ENCODE data around the gene TXNL4A. TPM values are rescaled to one million over a fixed set of nuclear protein-coding genes. Genes with fewer than 3 reads are reported as not detected.

Gene TXNL4A
- total RNA-seq, 2 donors from 2014 or later, result 75.2 to 77.2 TPM

- ATAC-seq, result no peak
- no peaks in the 10 kb centered on the region for H3K36me3 Mint-ChIP-seq (ENCODE audit: low read depth)
- no peak overlapping the region for H3K27ac Mint-ChIP-seq
- DNase-seq, result no peak
- H3K27me3 Mint-ChIP-seq, result no peaks in the 10 kb centered on the region
- H3K4me3 Mint-ChIP-seq, result no peak overlapping the region
- H3K9me3 ChIP-seq (ENCODE audit: control insufficient read depth, low read length, poor library complexity, severe bottlenecking), result no peaks in the 10 kb centered on the region
- H3K4me1 Mint-ChIP-seq, result peaks cover 7% of the 10 kb centered on the region
Measured at GRCh38 chr18:79955302-79956075, 32.9 kb downstream of the TXNL4A start.

- DNase-seq (no peak), ATAC-seq (no peak)
- H3K27ac Mint-ChIP-seq, result no peak overlapping the region
- H3K9me3 ChIP-seq (ENCODE audit: control insufficient read depth, low read length, poor library complexity, severe bottlenecking), result no peaks in the 10 kb centered on the region
- peaks cover 10% of the 10 kb centered on the region for H3K4me1 Mint-ChIP-seq
- H3K36me3 Mint-ChIP-seq (ENCODE audit: low read depth), result no peaks in the 10 kb centered on the region
- no peaks in the 10 kb centered on the region for H3K27me3 Mint-ChIP-seq
- H3K4me3 Mint-ChIP-seq, result no peak overlapping the region
Measured at GRCh38 chr18:79954791-79955190, 33.6 kb downstream of the TXNL4A start.

- DNase-seq, result no peak
- Mint-ChIP-seq H3K27me3 (no peaks in the 10 kb centered on the region), H3K4me1 (peaks cover 14% of the 10 kb centered on the region), H3K27ac (no peak overlapping the region), H3K36me3 (ENCODE audit: low read depth) (no peaks in the 10 kb centered on the region), H3K4me3 (peak overlapping the region; percentile 47)
- no peak for ATAC-seq
- no peaks in the 10 kb centered on the region for H3K9me3 ChIP-seq (ENCODE audit: control insufficient read depth, low read length, poor library complexity, severe bottlenecking)
Measured at GRCh38 chr18:79953971-79954651, 34.3 kb downstream of the TXNL4A start.

GRCh38 chr18:79952996-79953559 is 35.3 kb downstream of the TXNL4A start:
- Mint-ChIP-seq H3K27ac (no peak overlapping the region), H3K4me3 (no peak overlapping the region), H3K4me1 (peaks cover 18% of the 10 kb centered on the region), H3K36me3 (ENCODE audit: low read depth) (no peaks in the 10 kb centered on the region), H3K27me3 (no peaks in the 10 kb centered on the region)
- ATAC-seq, result no peak
- H3K9me3 ChIP-seq (ENCODE audit: control insufficient read depth, low read length, poor library complexity, severe bottlenecking), result no peaks in the 10 kb centered on the region
- no peak for DNase-seq

- DNase-seq, result no peak
- H3K27ac Mint-ChIP-seq, result no peak overlapping the region
- H3K4me3 Mint-ChIP-seq, result peak overlapping the region; percentile 67
- H3K36me3 Mint-ChIP-seq (ENCODE audit: low read depth), result no peaks in the 10 kb centered on the region
- ATAC-seq, result no peak
- H3K9me3 ChIP-seq (ENCODE audit: control insufficient read depth, low read length, poor library complexity, severe bottlenecking), result no peaks in the 10 kb centered on the region
- peaks cover 18% of the 10 kb centered on the region for H3K4me1 Mint-ChIP-seq
- H3K27me3 Mint-ChIP-seq, result no peaks in the 10 kb centered on the region
Measured at GRCh38 chr18:79952456-79952995, 35.8 kb downstream of the TXNL4A start.

- Mint-ChIP-seq H3K36me3 (ENCODE audit: low read depth) (no peaks in the 10 kb centered on the region), H3K4me1 (peaks cover 20% of the 10 kb centered on the region), H3K27me3 (no peaks in the 10 kb centered on the region), H3K4me3 (peak within 1 kb of the TSS; percentile 87), H3K27ac (peak within 1 kb of the TSS; percentile 83)
- DNase-seq (peak; percentile 92 to 97 (median 97)), ATAC-seq (peak; percentile 94)
- no peaks in the 10 kb centered on the region for H3K9me3 ChIP-seq (ENCODE audit: control insufficient read depth, low read length, poor library complexity, severe bottlenecking)
Measured at GRCh38 chr18:79951545-79952455, 36.6 kb downstream of the TXNL4A start, which contains the start of gene SLC66A2. Gene SLC66A2 (minus strand): TSS chr18:79951653. CDS start chr18:79950926, 727 bp downstream.

GRCh38 chr18:79950515-79951341 is 37.6 kb downstream of the TXNL4A start:
- DNase-seq, result no peak
- Mint-ChIP-seq H3K27ac (peak overlapping the region; percentile 83), H3K36me3 (ENCODE audit: low read depth) (no peaks in the 10 kb centered on the region), H3K4me3 (peak overlapping the region; percentile 87), H3K4me1 (peaks cover 23% of the 10 kb centered on the region), H3K27me3 (no peaks in the 10 kb centered on the region)
- ATAC-seq, result peak; percentile 18
- H3K9me3 ChIP-seq (ENCODE audit: control insufficient read depth, low read length, poor library complexity, severe bottlenecking), result no peaks in the 10 kb centered on the region

GRCh38 chr18:79949697-79950487 is 38.5 kb downstream of the TXNL4A start:
- DNase-seq (no peak), ATAC-seq (no peak)
- Mint-ChIP-seq H3K4me1 (peaks cover 26% of the 10 kb centered on the region), H3K27me3 (no peaks in the 10 kb centered on the region), H3K4me3 (peak overlapping the region; percentile 87), H3K27ac (peak overlapping the region; percentile 83), H3K36me3 (ENCODE audit: low read depth) (no peaks in the 10 kb centered on the region)
- no peaks in the 10 kb centered on the region for H3K9me3 ChIP-seq (ENCODE audit: control insufficient read depth, low read length, poor library complexity, severe bottlenecking)

- H3K9me3 ChIP-seq (ENCODE audit: control insufficient read depth, low read length, poor library complexity, severe bottlenecking), result no peaks in the 10 kb centered on the region
- H3K36me3 Mint-ChIP-seq (ENCODE audit: low read depth), result no peaks in the 10 kb centered on the region
- H3K4me3 Mint-ChIP-seq, result peak overlapping the region; percentile 4
- ATAC-seq, result no peak
- peak overlapping the region; percentile 43 for H3K27ac Mint-ChIP-seq
- no peak for DNase-seq
- H3K4me1 Mint-ChIP-seq, result peaks cover 34% of the 10 kb centered on the region
- no peaks in the 10 kb centered on the region for H3K27me3 Mint-ChIP-seq
Measured at GRCh38 chr18:79948719-79949411, 39.5 kb downstream of the TXNL4A start.

GRCh38 chr18:79947881-79948610 is 40.3 kb downstream of the TXNL4A start:
- no peaks in the 10 kb centered on the region for H3K36me3 Mint-ChIP-seq (ENCODE audit: low read depth)
- H3K9me3 ChIP-seq (ENCODE audit: control insufficient read depth, low read length, poor library complexity, severe bottlenecking), result no peaks in the 10 kb centered on the region
- H3K4me3 Mint-ChIP-seq, result no peak overlapping the region
- H3K27ac Mint-ChIP-seq, result peak overlapping the region; percentile 43
- peaks cover 34% of the 10 kb centered on the region for H3K4me1 Mint-ChIP-seq
- no peak for ATAC-seq
- no peaks in the 10 kb centered on the region for H3K27me3 Mint-ChIP-seq
- no peak for DNase-seq
